Measurements from ENCODE around the gene NPR3.
"Not testable (repeated sequence)": the region's sequence is repeated elsewhere in the genome, so short reads cannot be mapped to it uniquely, and the experiment has no call there.

Gene NPR3

GRCh38 chr5:32803656-32804055, 92.5 kb downstream of the NPR3 start:
- no peak for TF ChIP-seq CTCF (IDR thresholded peaks at IDR 0.05; ENCODE audit: low read depth, low read length)
- DNase-seq (ENCODE audit: extremely low read depth, low read depth) = no peak

GRCh38 chr5:32805462-32805861, 94.3 kb downstream of the NPR3 start:
- DNase-seq (ENCODE audit: extremely low read depth, low read depth) = not testable (repeated sequence)

GRCh38 chr5:32805971-32806638, 95.0 kb downstream of the NPR3 start:
- no peak for TF ChIP-seq CTCF (IDR thresholded peaks at IDR 0.05; ENCODE audit: low read depth, low read length)
- peak; percentile 41 for DNase-seq (ENCODE audit: extremely low read depth, low read depth)

- DNase-seq (ENCODE audit: extremely low read depth, low read depth) = no peak
- TF ChIP-seq CTCF (IDR thresholded peaks at IDR 0.05; ENCODE audit: low read depth, low read length) = no peak
These were observed 97.7 kb downstream of the NPR3 start for GRCh38 chr5:32808783-32809182.

DNA sequence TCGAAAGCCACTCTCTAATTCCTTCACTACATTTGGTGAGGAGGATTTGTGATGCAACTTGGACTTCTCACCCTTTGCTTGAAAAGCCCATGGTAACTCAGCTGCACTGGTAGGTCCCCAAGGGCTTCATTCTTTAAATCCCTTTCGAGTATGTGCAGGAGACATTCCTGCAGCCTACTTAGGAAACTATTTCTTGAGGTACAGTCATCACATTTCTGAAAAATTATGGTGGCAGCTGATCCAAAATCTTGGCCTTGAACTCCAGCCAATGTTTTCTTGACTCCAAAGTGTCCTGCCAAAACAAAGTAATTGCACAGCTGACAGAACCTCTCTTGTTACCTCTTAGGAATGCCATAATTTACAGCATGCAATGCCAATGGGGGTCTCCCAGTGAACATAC, 99.7 kb downstream of the NPR3 start:
- DNase-seq (ENCODE audit: extremely low read depth, low read depth) = peak; percentile 89
- TF ChIP-seq CTCF (IDR thresholded peaks at IDR 0.05; ENCODE audit: low read depth, low read length) = no peak

DNA sequence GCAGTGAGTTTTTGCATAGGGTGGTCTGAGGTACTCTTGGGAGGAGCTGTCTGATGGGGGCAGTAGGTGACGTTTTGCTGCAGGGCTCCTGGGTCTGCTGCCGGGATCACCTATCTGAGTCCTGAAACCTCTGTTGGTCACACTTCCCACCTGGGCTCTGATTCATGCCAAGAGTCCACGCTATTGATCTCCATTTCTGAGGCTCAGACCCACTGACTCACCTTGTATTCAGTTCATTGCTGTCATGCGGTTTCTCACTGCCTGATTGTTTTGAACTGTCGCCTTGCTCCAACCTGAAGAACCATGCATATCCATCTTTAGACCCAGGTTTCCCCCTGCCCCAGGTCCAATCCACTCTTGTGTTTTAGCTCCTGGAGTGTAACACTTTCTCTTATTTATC, 101.3 kb downstream of the NPR3 start:
- DNase-seq (ENCODE audit: extremely low read depth, low read depth) = no peak
- no peak for TF ChIP-seq CTCF (IDR thresholded peaks at IDR 0.05; ENCODE audit: low read depth, low read length)

DNA sequence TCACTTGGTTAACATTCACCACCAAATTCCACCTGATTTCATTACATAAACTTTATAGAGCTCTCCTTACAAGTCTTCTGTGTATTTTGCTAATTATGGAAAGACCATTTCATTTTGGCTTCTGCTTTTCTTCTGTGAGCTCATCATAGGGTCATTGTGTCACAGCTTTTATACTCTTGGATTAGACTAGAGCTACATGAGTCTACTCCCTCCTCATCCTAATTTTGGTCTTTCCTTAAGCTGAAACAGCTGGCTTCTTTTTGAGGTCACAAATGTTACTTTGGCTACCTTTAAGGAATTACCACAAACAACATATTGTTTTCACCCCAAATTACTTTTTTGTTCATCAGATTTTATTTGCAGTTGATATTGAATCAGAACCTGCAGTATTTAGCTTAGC, 103.0 kb downstream of the NPR3 start:
- no peak for DNase-seq (ENCODE audit: extremely low read depth, low read depth)
- TF ChIP-seq CTCF (IDR thresholded peaks at IDR 0.05; ENCODE audit: low read depth, low read length) = no peak

GRCh38 chr5:32814620-32815019, 103.5 kb downstream of the NPR3 start:
- TF ChIP-seq CTCF (IDR thresholded peaks at IDR 0.05; ENCODE audit: low read depth, low read length) = no peak
- peak; percentile 71 for DNase-seq (ENCODE audit: extremely low read depth, low read depth)
